Thyroid gland (tissue), 4 donors: ENCODE results near the gene VPS13C. TPM values are rescaled to one million over a fixed set of nuclear protein-coding genes. Genes with fewer than 3 reads are reported as not detected.
A peak's percentile ranks its signal among the peaks of the same experiment; 100 is the strongest.

ENCODE experiments used
- DNase-seq, 2 donors: peaks; one replicate each; pipeline ENCODE4 v3.0.0-alpha.2; 2019
- H3K27ac ChIP-seq, 3 donors: fragments of 200-600 bp; sonication (generic); 1 replicate in 2 of 3; 2 replicates in 1 of 3; pipeline ENCODE4 v1.5.1; 2016 to 2019; ENCODE audit warnings: mild to moderate bottlenecking in 1 of 3, moderate library complexity in 1 of 3
- H3K27me3 ChIP-seq: fragments of 200-600 bp; sonication (generic); one replicate; pipeline ENCODE4 v1.5.1; 2019
- H3K36me3 ChIP-seq, 2 donors: fragments of 200-600 bp; sonication (generic); one replicate each; pipeline ENCODE4 v1.5.1; 2016 to 2019
- H3K4me1 ChIP-seq, 2 donors: fragments of 200-600 bp; sonication (generic); one replicate each; pipeline ENCODE4 v1.5.1; 2017 to 2019
- H3K4me3 ChIP-seq, 3 donors: fragments of 200-600 bp; sonication (generic); replicated peaks in 1 of 3; 1 replicate in 2 of 3; 2 replicates in 1 of 3; pipeline ENCODE4 v1.5.1; 2016; ENCODE audit warnings: mild to moderate bottlenecking in 1 of 3
- H3K9me3 ChIP-seq: fragments of 200-600 bp; sonication (generic); one replicate; pipeline ENCODE4 v1.5.1; 2017
- POLR2A ChIP-seq, 2 donors: fragments of 450-650 bp; IDR thresholded peaks; one replicate each; pipeline ENCODE4 v1.6.1; 2017; ENCODE audit warnings: antibody characterized with exemption in 2 of 2, mild to moderate bottlenecking in 2 of 2, moderate library complexity in 1 of 2
- WGBS, 2 donors: methylation state at CpG; one replicate each; pipeline ENCODE4 v1.1.5; 2017; 5-methylcytosine and 5-hydroxymethylcytosine counted together
- intact Hi-C: fragments of 100-400 bp; cut with DNase I; formaldehyde crosslinking; loops from one replicate; pipeline ENCODE4 v1.15.1; 2023
- total RNA-seq, 4 donors: library from RNA; depleted of rRNA; stranded (reverse); fragments of >200 nt; gene quantifications; one replicate each; pipeline ENCODE4 v1.2.3, GENCODE V29; 2016
- TF ChIP-seq, protein P1 (sequence below), 6 experiments: fragments of 200-600 bp in 3 of 6; fragments of 450-650 bp in 3 of 6; sonication (generic) in 3 of 6; IDR thresholded peaks; one replicate each; pipeline ENCODE4 v1.5.1; 2016 to 2019; ENCODE audit warnings: antibody characterized with exemption in 6 of 6, mild to moderate bottlenecking in 2 of 6, inconsistent platforms in 1 of 6, moderate library complexity in 1 of 6

VPS13C gene
- total RNA-seq, 4 donors from 2014 or later: 99.4 to 159 (median 119) TPM

DNA sequence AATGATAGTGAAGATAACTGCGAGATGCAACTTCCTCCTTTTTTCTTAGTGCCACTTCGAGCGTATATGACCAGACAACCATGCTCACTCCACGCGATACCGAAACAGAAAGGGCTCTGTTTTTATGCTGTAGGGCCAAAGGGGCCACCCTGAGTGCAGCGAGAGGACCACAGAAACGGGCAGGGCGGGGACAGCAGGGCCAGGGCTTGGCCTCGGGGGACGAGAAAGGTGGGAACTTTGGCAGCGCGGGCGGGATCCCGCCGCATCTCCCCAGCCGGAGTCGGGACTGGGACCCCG is 483 bp downstream of the VPS13C start:
- H3K36me3 ChIP-seq: no peaks in the 10 kb centered on the region
- peak; percentile 54 to 56 for DNase-seq
- no peaks in the 10 kb centered on the region for H3K27me3 ChIP-seq
- peaks cover 4 to 7% of the 10 kb centered on the region in 2 donors for H3K4me1 ChIP-seq
- H3K4me3 ChIP-seq: peak overlapping the region; percentile 44 to 93 (median 77)
- peak overlapping the region; percentile 83 to 95 (median 90) for H3K27ac ChIP-seq
- intact Hi-C loops: no loop called here
- TF ChIP-seq, protein P1, sequence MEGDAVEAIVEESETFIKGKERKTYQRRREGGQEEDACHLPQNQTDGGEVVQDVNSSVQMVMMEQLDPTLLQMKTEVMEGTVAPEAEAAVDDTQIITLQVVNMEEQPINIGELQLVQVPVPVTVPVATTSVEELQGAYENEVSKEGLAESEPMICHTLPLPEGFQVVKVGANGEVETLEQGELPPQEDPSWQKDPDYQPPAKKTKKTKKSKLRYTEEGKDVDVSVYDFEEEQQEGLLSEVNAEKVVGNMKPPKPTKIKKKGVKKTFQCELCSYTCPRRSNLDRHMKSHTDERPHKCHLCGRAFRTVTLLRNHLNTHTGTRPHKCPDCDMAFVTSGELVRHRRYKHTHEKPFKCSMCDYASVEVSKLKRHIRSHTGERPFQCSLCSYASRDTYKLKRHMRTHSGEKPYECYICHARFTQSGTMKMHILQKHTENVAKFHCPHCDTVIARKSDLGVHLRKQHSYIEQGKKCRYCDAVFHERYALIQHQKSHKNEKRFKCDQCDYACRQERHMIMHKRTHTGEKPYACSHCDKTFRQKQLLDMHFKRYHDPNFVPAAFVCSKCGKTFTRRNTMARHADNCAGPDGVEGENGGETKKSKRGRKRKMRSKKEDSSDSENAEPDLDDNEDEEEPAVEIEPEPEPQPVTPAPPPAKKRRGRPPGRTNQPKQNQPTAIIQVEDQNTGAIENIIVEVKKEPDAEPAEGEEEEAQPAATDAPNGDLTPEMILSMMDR (IDR thresholded peaks at IDR 0.05): no peak
- no peak for TF ChIP-seq POLR2A (IDR thresholded peaks at IDR 0.05)
- no peaks in the 10 kb centered on the region for H3K9me3 ChIP-seq
- WGBS, 2 donors: 0 to 1% methylated on average over 8 to 18 of the region's 19 CpGs

DNA sequence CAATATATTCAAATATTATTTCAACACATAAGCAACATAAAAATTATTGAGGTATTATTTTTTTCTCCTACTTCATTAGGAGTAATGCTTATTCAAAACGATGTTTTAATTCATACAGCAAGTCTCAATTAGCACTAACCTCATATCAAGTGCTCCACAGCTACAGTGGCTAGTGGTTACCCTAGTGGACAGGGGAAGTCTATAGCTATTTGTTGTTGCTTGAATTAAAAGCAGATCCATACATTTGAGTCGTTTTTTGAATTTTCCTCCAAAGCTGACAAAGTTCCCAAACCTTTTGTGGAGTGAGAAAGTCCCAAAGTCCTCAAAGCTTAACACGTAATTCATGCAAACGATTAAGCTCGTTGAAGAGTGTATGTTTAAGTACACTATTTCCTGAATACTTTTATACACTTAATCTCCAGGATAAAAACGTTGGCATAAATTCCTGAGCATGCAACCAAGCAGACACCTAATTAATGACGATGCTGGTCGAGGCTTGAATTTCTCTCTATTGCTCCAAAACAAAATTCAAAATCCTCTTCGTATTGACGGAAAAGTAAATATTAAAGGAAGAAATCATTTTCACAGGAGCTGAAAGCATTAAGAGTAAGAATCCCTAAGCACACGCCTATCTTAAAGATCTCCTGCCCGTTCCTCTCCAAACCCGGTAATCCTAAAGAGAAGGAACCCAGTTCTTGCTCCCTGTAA is 985 bp downstream of the VPS13C start:
- Histone ChIP-seq H3K9me3 (no peaks in the 10 kb centered on the region), H3K36me3 (no peaks in the 10 kb centered on the region), H3K27ac (peak overlapping the region in 2 of 3 donors; percentile 90 to 95), H3K27me3 (no peaks in the 10 kb centered on the region), H3K4me1 (peaks cover 4 to 11% of the 10 kb centered on the region in 2 donors), H3K4me3 (peak overlapping the region; percentile 44 to 93 (median 77))
- TF ChIP-seq POLR2A (IDR thresholded peaks at IDR 0.05): no peak
- TF ChIP-seq, protein P1 (IDR thresholded peaks at IDR 0.05): no peak
- WGBS, 2 donors: 6 to 7% methylated on average over 13 of the region's 13 CpGs
- intact Hi-C loops: no loop called here
- DNase-seq: no peak

DNA sequence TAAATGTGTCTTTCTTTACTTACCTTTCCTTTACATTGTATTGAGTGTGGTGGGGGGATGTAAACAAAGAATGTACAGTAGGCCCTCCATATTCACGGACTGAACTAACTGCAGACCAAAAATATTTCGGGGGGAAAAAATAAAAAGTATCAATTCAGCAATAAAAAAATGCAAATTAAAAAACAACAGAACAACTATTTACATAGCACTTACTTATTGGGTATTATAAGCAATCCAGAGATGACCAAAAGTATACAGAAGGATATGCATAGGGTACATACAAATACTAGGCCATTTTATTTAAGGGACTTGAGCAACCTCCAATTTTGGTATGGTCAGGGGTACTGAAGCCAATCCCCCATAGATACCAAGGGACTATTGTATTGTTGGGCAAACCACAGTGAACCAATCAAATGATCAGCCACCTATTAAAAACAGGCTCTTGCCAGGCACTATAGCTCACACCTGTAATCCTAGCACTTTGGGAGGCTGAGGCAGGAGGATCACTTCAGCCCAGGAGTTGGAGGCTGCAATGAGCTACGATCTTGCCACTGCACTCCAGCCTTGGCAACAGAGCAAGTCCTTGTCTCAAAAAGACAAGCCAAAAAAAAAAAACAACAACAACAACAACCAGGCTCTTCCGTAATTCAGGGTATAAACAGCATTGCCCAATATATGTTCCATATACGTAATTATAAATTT is 1.8 kb downstream of the VPS13C start:
- 89 to 94% methylated on average over 5 of the region's 5 CpGs for WGBS, 2 donors
- peaks cover 0 to 12% of the 10 kb centered on the region in 2 donors for H3K4me1 ChIP-seq

DNA sequence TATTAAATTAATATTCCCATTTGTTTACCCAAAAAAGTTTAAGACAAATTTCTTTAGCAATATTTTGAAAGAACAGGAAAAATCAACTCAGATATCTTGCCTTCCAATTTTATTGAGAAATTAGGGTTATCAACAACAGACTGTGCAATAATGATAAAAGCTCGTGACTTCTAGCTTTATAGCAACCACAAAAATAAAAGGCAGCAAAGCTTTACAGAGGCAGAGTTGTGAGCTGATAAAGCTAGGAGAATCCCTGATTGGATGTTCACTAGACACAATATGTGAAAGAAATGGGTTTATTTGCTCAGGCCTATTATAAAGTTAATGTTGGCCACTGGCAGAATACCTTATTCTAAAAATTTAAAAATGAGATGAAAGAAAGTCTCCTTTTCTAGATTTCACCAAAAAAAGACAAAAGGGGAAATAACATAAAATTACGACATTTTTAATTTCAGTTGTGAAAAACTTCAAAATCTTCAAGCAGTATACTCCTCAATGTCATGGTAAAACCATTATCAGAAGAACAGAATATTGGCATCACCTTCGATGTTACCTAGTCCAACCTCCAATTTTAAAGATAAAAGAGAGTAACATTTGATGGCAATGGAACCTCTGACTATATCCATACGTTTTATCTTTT is 2.8 kb downstream of the VPS13C start:
- Histone ChIP-seq H3K4me3 (no peak overlapping the region), H3K9me3 (no peaks in the 10 kb centered on the region), H3K4me1 (peaks cover 0 to 12% of the 10 kb centered on the region in 2 donors), H3K36me3 (no peaks in the 10 kb centered on the region), H3K27me3 (no peaks in the 10 kb centered on the region), H3K27ac (no peak overlapping the region)
- WGBS, 2 donors: 92 to 95% methylated on average over 4 of the region's 4 CpGs
- intact Hi-C loops: no loop called here
- no peak for DNase-seq
- TF ChIP-seq, protein P1 (IDR thresholded peaks at IDR 0.05): no peak
- no peak for TF ChIP-seq POLR2A (IDR thresholded peaks at IDR 0.05)

More for the DNA sequence above, 1.8 kb downstream of the VPS13C start:
- Histone ChIP-seq H3K4me3 (no peak overlapping the region), H3K9me3 (no peaks in the 10 kb centered on the region), H3K27me3 (no peaks in the 10 kb centered on the region), H3K27ac (no peak overlapping the region), H3K36me3 (no peaks in the 10 kb centered on the region)
- no peak for DNase-seq
- no peak for TF ChIP-seq POLR2A (IDR thresholded peaks at IDR 0.05)
- TF ChIP-seq, protein P1 (IDR thresholded peaks at IDR 0.05): no peak
- intact Hi-C loops: no loop called here

DNA sequence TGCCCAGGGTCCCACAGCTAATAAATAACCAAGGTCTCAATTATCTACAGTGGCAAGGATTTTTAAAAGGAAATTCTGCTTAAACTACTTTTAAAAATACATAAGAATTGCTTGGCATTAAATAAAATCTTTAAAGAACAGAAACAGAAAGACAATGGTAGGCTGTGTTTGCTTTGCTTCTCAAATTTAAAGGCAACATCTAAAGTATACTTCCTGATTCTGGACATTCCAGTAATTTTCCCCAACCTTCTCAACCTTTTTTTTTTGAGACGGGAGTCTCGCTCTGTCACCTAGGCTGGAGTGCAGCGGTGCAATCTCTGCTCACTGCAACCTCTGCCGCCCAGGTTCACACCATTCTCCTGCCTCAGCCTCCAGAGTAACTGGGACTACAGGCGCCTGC is 5.3 kb downstream of the VPS13C start:
- Histone ChIP-seq H3K27me3 (no peaks in the 10 kb centered on the region), H3K27ac (no peak overlapping the region), H3K36me3 (no peaks in the 10 kb centered on the region), H3K4me3 (no peak overlapping the region), H3K4me1 (peaks cover 0 to 12% of the 10 kb centered on the region in 2 donors), H3K9me3 (no peaks in the 10 kb centered on the region)
- WGBS, 2 donors: 92 to 95% methylated on average over 5 of the region's 5 CpGs
- peak in 1 of 2 donors; percentile 9 for DNase-seq
- intact Hi-C loops: no loop called here
- TF ChIP-seq, protein P1 (IDR thresholded peaks at IDR 0.05): no peak
- no peak for TF ChIP-seq POLR2A (IDR thresholded peaks at IDR 0.05)
